DND-41 (cell line): ENCODE results near the gene IGFBP2.

Experiments
- EZH2 ChIP-seq: IDR thresholded peaks from 3 replicates; pipeline ENCODE4 v1.6.1; 2012; ENCODE audit warnings: borderline replicate concordance, low read depth, mild to moderate bottlenecking, moderate library complexity, low read length, inconsistent platforms; ENCODE audit not compliant: severe bottlenecking
- TF ChIP-seq, protein P1 (sequence below): IDR thresholded peaks from 2 replicates; pipeline ENCODE4 v1.5.1; 2012; ENCODE audit warnings: borderline replicate concordance, low read length, moderate library complexity, mild to moderate bottlenecking; ENCODE audit not compliant: poor library complexity, severe bottlenecking; ENCODE audit errors: extremely low read depth

GRCh38 chr2:216676630-216677029 lies 43.4 kb downstream of the IGFBP2 start:
- TF ChIP-seq, protein P1, sequence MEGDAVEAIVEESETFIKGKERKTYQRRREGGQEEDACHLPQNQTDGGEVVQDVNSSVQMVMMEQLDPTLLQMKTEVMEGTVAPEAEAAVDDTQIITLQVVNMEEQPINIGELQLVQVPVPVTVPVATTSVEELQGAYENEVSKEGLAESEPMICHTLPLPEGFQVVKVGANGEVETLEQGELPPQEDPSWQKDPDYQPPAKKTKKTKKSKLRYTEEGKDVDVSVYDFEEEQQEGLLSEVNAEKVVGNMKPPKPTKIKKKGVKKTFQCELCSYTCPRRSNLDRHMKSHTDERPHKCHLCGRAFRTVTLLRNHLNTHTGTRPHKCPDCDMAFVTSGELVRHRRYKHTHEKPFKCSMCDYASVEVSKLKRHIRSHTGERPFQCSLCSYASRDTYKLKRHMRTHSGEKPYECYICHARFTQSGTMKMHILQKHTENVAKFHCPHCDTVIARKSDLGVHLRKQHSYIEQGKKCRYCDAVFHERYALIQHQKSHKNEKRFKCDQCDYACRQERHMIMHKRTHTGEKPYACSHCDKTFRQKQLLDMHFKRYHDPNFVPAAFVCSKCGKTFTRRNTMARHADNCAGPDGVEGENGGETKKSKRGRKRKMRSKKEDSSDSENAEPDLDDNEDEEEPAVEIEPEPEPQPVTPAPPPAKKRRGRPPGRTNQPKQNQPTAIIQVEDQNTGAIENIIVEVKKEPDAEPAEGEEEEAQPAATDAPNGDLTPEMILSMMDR, result no peak
- no peak for TF ChIP-seq EZH2
